Raji (cell line): ENCODE results near the gene SLC6A15.

ENCODE experiments used
- POLR2A ChIP-seq: IDR thresholded peaks from 2 replicates; pipeline ENCODE4 v1.6.1; 2011; ENCODE audit warnings: low read depth, low read length, control low read depth; ENCODE audit not compliant: insufficient read depth

SLC6A15 gene

DNA sequence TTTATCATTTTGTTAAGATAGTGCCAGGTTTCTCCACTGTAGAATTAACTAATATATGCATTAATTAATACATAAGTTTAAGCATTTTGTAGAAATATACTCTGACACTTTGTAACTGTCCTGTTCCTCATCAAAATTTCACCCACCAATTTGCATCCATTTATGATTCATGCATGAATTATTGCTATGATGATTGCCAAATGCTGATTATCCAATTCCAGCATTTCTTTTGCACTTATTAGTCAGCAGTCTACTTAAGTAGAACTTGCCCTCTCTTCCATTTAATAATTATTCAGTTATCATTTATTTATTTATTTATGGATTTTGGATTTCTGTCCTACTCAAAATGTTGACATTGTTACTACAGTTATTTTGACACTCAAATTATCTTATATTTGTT lies 72.2 kb downstream of the SLC6A15 start:
- TF ChIP-seq POLR2A: no peak

DNA sequence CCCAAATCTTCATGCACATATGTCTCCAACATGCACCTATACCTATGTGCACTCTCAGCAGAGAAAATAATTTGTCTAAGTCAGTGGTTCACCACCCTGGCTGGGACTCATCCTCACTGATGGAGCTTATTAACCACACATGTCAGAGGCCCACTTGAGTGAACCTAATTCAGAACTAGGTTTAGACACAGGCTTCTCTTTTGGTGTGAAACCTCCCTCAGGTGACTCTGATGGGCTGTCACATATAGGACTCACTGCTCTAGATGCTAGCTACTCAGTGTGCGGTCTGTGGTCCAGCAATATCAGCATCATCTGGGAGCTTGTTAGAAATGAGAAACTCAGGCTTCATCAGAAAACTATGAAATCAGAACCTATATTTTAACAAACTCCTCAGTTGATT lies 85.7 kb downstream of the SLC6A15 start:
- TF ChIP-seq POLR2A: no peak

DNA sequence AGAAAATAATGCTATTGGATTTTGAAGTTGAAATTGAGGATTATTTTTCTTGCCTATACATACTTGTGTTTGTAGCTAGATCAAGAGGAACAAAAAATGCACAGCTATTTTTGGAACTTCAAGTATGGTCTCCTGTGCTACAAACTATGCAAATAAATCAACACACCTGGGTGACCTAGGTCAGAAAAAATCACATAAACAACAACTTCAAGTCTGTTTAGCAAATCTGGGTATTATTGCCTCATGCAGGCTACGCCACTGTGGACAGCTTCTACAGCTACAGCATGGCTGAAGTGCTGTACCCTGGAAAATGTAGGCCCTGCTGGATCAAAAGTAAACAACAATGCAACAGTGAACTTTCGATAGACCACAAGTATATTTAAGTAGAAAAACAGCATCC lies 87.5 kb downstream of the SLC6A15 start:
- no peak for TF ChIP-seq POLR2A

DNA sequence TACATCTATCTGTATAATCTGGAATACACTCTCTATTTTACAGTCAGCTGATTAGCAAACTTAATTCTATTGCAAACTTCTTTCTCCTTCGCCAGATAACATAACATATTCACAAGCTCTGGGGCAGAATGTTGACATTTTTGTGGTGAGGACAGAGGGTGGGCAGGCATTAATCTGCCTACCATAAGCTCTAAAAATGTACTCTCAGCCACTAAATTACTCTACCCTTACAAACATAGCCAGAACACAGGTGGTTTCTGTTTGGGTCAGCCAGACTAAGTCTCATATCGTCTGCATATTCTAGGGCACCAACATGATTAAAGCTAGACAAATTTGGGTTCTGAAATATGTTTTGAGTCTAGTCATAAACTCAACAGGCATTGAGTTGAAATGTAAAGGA lies 90.1 kb downstream of the SLC6A15 start:
- no peak for TF ChIP-seq POLR2A

DNA sequence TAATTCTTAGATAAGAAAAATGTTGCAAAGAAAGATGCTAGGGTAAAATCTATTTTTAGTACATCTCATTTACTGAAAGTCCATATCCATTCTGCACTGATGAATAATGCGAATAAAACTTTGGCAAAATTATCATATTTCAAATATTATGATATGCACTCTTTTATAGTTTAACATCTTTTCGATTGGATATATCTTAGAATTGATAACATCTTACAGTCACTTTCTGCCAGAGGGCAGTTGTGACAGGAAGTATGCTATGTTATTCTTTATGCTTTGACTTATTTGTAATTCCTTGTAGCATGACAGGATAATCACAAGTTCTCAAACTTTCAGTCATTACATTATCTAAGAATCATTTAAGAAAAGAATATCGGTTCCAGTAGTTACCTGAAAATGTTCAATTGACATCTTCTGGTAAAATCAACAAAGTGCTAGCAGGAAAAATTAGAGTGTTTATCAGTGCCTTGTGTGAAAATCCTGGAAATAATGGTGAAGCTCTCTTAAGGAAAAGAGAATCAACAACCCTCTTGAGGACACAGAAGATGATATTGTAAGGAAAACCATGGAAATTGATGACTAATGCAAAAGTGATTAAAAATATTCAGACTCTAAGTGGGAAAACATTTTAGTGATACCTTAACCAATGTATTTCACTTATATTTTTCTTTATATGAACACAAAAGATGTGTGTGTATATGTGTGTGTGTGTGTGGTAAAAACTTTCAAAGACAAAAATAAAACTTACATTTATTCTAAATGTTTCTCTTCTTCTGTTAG lies 95.5 kb downstream of the SLC6A15 start:
- no peak for TF ChIP-seq POLR2A

DNA sequence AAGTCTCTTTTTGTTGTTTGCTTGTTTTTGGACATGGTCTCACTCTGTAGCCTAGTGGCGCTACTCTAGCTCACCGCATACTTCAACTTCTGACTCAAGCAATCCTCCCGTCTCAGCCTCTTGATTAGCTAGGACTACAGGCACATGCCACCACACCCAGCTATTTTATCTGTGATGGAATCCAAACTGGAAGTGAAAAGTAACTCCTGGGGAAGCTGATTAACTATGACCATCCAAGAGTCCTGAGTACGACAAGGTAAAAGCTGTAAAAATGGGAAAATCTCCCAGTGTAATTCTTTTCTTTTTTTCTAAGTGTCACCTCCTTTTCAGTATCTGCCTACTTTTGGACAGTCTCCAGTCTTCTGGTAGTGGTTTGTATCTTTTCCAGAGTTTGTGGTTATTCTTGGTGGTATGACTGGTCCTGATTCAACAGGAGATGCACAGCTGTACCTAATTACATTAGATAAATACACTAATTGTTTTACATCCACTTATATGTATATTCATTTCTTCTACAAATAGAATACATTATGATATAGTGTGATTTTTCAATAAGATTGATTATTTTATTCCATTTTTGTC lies 97.8 kb downstream of the SLC6A15 start:
- TF ChIP-seq POLR2A: no peak

DNA sequence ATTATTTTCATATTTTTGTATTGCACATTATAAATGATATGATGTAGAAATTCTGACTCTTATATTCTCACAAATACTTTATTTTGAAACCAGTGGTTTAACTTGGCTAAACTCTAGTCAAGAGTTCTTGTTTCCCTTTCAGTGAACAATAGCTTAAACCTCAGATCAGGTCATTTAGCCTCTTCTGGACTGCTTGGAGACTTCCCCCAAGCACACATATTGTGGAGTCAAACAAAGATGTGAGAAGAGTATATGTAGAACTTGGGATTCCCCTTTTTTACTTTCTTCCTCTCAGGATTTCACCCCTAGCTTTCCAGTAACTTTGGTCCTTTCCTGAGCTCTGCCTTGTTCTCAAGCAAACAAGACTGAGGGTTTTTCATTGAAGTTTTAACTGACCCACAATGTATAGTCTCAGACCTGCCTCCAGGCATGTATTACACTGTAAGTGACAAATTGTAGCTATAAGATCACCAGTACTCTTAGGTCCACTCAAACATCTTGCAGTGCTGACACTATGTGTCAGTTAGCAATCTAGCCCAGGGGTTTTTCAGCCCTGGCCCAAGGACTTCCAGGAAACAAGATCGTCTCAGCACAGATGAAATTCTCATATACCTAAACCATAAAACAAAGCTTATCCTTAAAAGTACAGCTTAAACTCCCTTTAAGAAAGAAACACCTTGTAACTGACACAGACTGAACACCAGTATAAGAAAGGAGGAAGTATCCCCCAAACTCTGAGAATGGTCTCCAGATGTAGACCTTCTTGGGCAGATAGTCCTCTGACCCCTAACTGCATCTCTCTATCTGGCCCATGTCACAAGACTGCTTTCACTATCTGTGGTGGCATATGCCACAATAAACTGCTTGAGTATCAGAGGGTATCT lies 98.6 kb downstream of the SLC6A15 start:
- no peak for TF ChIP-seq POLR2A

DNA sequence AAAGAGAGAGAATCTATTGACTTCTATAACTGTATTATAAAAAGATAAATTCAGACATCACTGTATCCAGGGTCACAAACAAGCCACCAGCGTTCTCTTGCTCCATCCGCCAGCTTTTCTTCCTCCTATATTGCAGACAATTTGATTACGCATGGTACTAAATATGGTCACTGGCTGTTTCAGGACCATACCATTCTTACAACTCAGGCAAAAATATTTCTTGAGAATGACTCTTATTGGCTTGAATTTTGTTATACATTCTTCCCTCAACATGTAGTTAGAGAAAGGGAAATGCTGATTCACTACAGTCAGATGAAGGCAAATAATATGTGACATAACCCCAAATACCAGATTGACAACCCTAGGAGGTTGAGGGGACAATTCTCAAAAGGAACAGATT lies 101.3 kb downstream of the SLC6A15 start:
- TF ChIP-seq POLR2A: no peak

DNA sequence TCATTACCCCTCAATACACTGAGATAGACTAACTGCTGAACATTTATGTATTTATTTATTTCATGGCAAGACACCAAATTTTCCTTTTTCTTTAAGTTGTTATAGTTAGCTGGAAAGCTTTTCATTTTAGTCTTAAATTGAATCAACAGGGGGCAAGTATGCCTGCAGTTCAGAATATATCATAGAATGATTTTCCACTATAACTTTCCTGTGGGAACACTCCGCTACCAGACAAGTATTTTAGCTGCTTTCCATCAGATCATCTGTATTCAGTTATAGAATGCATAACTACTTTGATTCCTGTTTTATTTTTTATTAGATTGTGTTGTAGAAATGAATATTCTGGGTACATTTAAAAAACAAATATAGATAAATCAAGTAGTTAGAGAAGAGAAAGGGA lies 102.0 kb downstream of the SLC6A15 start:
- no peak for TF ChIP-seq POLR2A
